ENCODE measurements around the gene SPATA4.
"Not testable (repeated sequence)": the region's sequence is repeated elsewhere in the genome, so short reads cannot be mapped to it uniquely, and the experiment has no call there.

SPATA4 gene

DNA sequence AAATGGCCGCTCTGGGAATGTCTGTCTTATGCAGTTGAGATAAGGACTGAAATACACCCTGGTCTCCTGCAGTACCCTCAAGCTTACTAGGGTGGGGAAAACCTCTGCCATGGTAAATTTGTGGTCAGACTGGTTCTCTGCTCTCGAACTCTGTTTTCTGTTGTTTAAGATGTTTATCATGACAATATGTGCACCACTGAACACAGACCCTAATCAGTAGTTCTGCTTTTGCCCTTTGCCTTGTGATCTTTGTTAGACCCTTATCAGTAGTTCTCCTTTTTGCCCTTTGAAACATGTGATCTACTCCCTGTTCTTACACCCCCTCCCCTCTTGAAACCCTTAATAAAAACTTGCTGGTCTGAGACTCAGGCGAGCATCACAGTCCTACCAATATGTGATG lies 17.0 kb upstream of the SPATA4 start:
- H3K9me3 ChIP-seq (ENCODE audit: insufficient read depth, low read depth, low read length); H3K9ac ChIP-seq (ENCODE audit: low read depth, low read length); H3K36me3 ChIP-seq (ENCODE audit: insufficient read depth, low read depth, low read length); H3K27ac ChIP-seq (ENCODE audit: low read length); H3K4me1 ChIP-seq (ENCODE audit: insufficient read depth, low read length); H3K4me3 ChIP-seq (ENCODE audit: low read length); H3K27me3 ChIP-seq (ENCODE audit: insufficient read depth, low read length): not testable (repeated sequence)

DNA sequence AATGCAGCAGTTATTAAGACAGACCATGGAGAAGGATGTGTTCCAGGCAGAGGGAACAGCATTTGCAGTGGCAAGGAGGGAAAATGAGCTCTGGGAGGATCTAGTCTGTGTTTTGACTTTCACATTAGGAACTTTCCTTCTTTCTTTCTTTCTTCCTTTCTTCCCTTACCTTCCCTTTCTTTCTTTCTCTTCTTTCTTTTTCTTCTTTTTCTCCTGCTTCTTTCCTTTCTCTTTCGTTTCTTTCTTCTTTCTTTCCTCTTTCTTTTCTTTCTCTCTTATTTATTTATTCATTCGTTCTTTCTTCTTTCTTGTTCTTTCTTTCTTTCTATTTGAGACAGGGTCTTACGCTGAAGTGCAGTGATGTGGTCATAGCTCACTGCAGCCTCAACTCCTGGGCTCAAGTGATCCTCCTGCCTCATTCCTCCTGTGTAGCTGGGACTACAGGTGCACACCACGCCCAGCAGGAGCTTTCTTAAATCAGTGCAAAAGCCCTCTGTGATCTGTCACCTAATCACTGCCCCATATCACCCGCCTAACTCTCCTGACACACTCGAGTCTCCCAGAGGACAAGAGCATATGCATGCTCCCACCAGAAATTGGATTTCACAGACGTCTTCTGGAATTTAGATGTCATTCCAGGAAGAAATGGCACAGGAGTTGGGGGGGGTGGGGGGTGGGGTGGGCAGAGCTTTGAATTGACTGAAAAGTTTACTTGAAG lies 15.4 kb upstream of the SPATA4 start:
- Histone ChIP-seq H3K9me3 (ENCODE audit: insufficient read depth, low read depth, low read length) (no peaks in the 10 kb centered on the region), H3K27ac (ENCODE audit: low read length) (no peak overlapping the region), H3K27me3 (ENCODE audit: insufficient read depth, low read length) (no peaks in the 10 kb centered on the region), H3K4me3 (ENCODE audit: low read length) (no peak overlapping the region), H3K9ac (ENCODE audit: low read depth, low read length) (no peak overlapping the region), H3K36me3 (ENCODE audit: insufficient read depth, low read depth, low read length) (no peaks in the 10 kb centered on the region), H3K4me1 (ENCODE audit: insufficient read depth, low read length) (no peaks in the 10 kb centered on the region)

DNA sequence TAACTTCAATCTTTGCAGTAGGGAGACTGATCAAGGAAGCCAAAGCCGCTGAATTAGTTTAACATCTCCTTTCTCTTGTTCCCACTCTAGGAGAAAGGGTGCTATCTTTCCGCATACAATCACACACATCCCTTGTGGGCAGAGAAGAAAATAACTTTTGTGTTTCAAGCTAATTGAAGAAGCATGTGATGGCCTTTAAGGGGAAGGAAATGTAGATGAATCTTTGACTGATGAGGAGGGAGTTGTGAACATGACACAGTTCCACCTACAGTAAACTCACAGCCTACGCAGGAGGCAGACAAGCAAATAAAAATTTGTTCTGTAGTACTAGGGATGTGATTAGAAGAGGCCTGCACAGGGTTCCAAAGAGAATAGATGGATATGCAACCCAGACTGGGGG lies 14.7 kb upstream of the SPATA4 start:
- Histone ChIP-seq H3K4me3 (ENCODE audit: low read length) (no peak overlapping the region), H3K27ac (ENCODE audit: low read length) (no peak overlapping the region), H3K9ac (ENCODE audit: low read depth, low read length) (no peak overlapping the region), H3K36me3 (ENCODE audit: insufficient read depth, low read depth, low read length) (no peaks in the 10 kb centered on the region), H3K4me1 (ENCODE audit: insufficient read depth, low read length) (no peaks in the 10 kb centered on the region), H3K27me3 (ENCODE audit: insufficient read depth, low read length) (no peaks in the 10 kb centered on the region), H3K9me3 (ENCODE audit: insufficient read depth, low read depth, low read length) (no peaks in the 10 kb centered on the region)

DNA sequence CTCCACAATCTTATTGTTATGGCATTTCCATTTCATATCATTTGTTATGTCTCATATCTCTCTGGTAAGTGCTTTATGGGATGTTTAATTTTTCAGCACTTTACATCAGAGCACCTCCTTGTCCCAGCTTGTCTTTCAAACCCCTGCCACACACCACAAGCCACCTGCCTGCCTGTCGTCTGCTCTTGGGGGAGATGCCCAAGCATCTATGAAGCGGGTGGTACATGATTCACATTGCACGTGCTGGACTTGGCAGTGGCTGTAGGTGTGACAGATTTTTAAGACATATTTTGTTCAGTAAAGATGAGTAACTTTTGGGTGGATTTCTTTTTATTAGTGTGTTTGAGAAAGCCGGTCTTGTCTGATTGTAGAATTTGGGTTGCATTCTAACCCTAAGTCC lies 14.2 kb upstream of the SPATA4 start:
- Histone ChIP-seq H3K4me1 (ENCODE audit: insufficient read depth, low read length) (no peaks in the 10 kb centered on the region), H3K9ac (ENCODE audit: low read depth, low read length) (no peak overlapping the region), H3K27me3 (ENCODE audit: insufficient read depth, low read length) (no peaks in the 10 kb centered on the region), H3K27ac (ENCODE audit: low read length) (no peak overlapping the region), H3K9me3 (ENCODE audit: insufficient read depth, low read depth, low read length) (no peaks in the 10 kb centered on the region), H3K36me3 (ENCODE audit: insufficient read depth, low read depth, low read length) (no peaks in the 10 kb centered on the region), H3K4me3 (ENCODE audit: low read length) (no peak overlapping the region)

- H3K4me3 ChIP-seq (ENCODE audit: low read length): no peak overlapping the region
- no peaks in the 10 kb centered on the region for H3K27me3 ChIP-seq (ENCODE audit: insufficient read depth, low read length)
- no peaks in the 10 kb centered on the region for H3K36me3 ChIP-seq (ENCODE audit: insufficient read depth, low read depth, low read length)
- H3K9me3 ChIP-seq (ENCODE audit: insufficient read depth, low read depth, low read length): no peaks in the 10 kb centered on the region
- no peaks in the 10 kb centered on the region for H3K4me1 ChIP-seq (ENCODE audit: insufficient read depth, low read length)
- no peak overlapping the region for H3K27ac ChIP-seq (ENCODE audit: low read length)
- no peak overlapping the region for H3K9ac ChIP-seq (ENCODE audit: low read depth, low read length)
Measured at GRCh38 chr4:176207839-176208238, 12.5 kb upstream of the SPATA4 start.

- no peaks in the 10 kb centered on the region for H3K27me3 ChIP-seq (ENCODE audit: insufficient read depth, low read length)
- H3K27ac ChIP-seq (ENCODE audit: low read length): no peak overlapping the region
- H3K9ac ChIP-seq (ENCODE audit: low read depth, low read length): no peak overlapping the region
- no peaks in the 10 kb centered on the region for H3K36me3 ChIP-seq (ENCODE audit: insufficient read depth, low read depth, low read length)
- no peak overlapping the region for H3K4me3 ChIP-seq (ENCODE audit: low read length)
- H3K4me1 ChIP-seq (ENCODE audit: insufficient read depth, low read length): no peaks in the 10 kb centered on the region
- H3K9me3 ChIP-seq (ENCODE audit: insufficient read depth, low read depth, low read length): no peaks in the 10 kb centered on the region
Measured at GRCh38 chr4:176205299-176205698, 9.9 kb upstream of the SPATA4 start.

GRCh38 chr4:176198316-176198903 lies 3.0 kb upstream of the SPATA4 start:
- H3K36me3 ChIP-seq (ENCODE audit: insufficient read depth, low read depth, low read length): no peaks in the 10 kb centered on the region
- no peak overlapping the region for H3K4me3 ChIP-seq (ENCODE audit: low read length)
- H3K9ac ChIP-seq (ENCODE audit: low read depth, low read length): no peak overlapping the region
- H3K27ac ChIP-seq (ENCODE audit: low read length): no peak overlapping the region
- peaks cover 5% of the 10 kb centered on the region; the same call in 1 of the 2 replicates for H3K4me1 ChIP-seq (ENCODE audit: insufficient read depth, low read length)
- H3K27me3 ChIP-seq (ENCODE audit: insufficient read depth, low read length): no peaks in the 10 kb centered on the region
- no peaks in the 10 kb centered on the region for H3K9me3 ChIP-seq (ENCODE audit: insufficient read depth, low read depth, low read length)

DNA sequence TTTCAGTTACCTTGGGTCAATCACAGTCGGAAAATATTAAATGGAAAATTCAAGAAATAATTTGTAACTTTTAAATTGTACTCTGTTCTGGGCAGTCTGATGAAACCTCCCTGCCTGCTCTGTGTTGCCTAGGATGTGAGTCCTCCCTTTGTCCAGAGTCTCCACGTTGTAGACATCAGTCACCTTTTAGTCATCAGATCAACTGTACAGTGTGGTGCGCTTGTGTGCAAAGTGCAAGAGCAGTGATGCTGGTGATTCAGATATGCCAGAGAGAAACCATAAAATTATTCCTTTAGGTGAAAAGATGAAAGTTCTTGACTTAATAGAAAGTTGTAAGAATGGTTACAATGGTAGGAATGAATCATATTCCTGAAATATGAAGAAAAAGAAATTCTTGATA lies 1.4 kb downstream of the SPATA4 start:
- no peak overlapping the region for H3K27ac ChIP-seq (ENCODE audit: low read length)
- no peak overlapping the region for H3K4me3 ChIP-seq (ENCODE audit: low read length)

DNA sequence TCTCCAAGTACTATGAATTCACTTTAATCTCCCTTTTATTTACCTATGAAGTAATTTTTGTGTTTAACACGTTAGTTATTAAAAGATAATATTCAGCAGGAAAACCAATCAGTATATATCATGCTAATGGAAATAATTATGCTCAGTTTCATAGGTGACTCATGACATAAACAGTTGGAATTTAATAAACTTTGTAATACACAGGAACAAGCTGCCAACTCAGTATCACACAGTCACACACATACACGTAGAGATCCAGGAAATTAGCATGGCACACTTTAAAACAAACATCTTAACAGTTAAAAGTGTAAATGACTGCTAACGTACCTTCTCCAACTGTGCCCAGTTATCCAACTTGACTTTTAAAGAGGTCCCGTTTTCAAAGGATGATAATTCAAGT lies 2.3 kb downstream of the SPATA4 start:
- Histone ChIP-seq H3K4me3 (ENCODE audit: low read length) (no peak overlapping the region), H3K27me3 (ENCODE audit: insufficient read depth, low read length) (no peaks in the 10 kb centered on the region), H3K9me3 (ENCODE audit: insufficient read depth, low read depth, low read length) (no peaks in the 10 kb centered on the region), H3K4me1 (ENCODE audit: insufficient read depth, low read length) (peaks cover 15% of the 10 kb centered on the region), H3K27ac (ENCODE audit: low read length) (no peak overlapping the region), H3K36me3 (ENCODE audit: insufficient read depth, low read depth, low read length) (no peaks in the 10 kb centered on the region), H3K9ac (ENCODE audit: low read depth, low read length) (no peak overlapping the region)

More for the DNA sequence above, 1.4 kb downstream of the SPATA4 start:
- Histone ChIP-seq H3K27me3 (ENCODE audit: insufficient read depth, low read length) (no peaks in the 10 kb centered on the region), H3K9ac (ENCODE audit: low read depth, low read length) (no peak overlapping the region), H3K4me1 (ENCODE audit: insufficient read depth, low read length) (peaks cover 15% of the 10 kb centered on the region), H3K9me3 (ENCODE audit: insufficient read depth, low read depth, low read length) (no peaks in the 10 kb centered on the region), H3K36me3 (ENCODE audit: insufficient read depth, low read depth, low read length) (no peaks in the 10 kb centered on the region)

DNA sequence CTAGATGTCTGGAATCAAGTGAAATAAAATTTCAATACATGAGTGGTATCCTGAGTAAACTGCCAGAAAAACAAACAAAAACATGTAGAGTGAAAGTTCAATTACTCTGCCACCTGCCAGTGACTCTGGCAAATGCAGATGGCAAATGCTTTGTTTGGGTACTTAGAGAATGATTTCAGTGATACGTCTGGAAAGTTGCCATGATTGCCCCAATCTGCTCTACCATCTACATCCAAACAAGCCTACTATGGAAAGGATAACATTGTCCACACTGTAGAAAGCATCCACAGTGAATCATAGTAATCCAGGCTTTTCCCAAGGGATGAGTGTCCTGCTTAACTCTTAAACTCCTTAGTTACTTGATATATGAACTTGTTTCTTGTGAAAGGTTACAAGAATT lies 3.4 kb downstream of the SPATA4 start:
- Histone ChIP-seq H3K9ac (ENCODE audit: low read depth, low read length) (no peak overlapping the region), H3K27ac (ENCODE audit: low read length) (no peak overlapping the region), H3K27me3 (ENCODE audit: insufficient read depth, low read length) (no peaks in the 10 kb centered on the region), H3K9me3 (ENCODE audit: insufficient read depth, low read depth, low read length) (no peaks in the 10 kb centered on the region), H3K36me3 (ENCODE audit: insufficient read depth, low read depth, low read length) (no peaks in the 10 kb centered on the region), H3K4me1 (ENCODE audit: insufficient read depth, low read length) (peaks cover 20% of the 10 kb centered on the region), H3K4me3 (ENCODE audit: low read length) (no peak overlapping the region)

GRCh38 chr4:176189891-176190795 lies 5.2 kb downstream of the SPATA4 start:
- Histone ChIP-seq H3K36me3 (ENCODE audit: insufficient read depth, low read depth, low read length) (no peaks in the 10 kb centered on the region), H3K9me3 (ENCODE audit: insufficient read depth, low read depth, low read length) (no peaks in the 10 kb centered on the region), H3K4me1 (ENCODE audit: insufficient read depth, low read length) (peaks cover 26% of the 10 kb centered on the region), H3K27ac (ENCODE audit: low read length) (no peak overlapping the region), H3K4me3 (ENCODE audit: low read length) (no peak overlapping the region), H3K27me3 (ENCODE audit: insufficient read depth, low read length) (no peaks in the 10 kb centered on the region), H3K9ac (ENCODE audit: low read depth, low read length) (no peak overlapping the region)

GRCh38 chr4:176188654-176189053 lies 6.7 kb downstream of the SPATA4 start:
- H3K4me1 ChIP-seq (ENCODE audit: insufficient read depth, low read length): peaks cover 23% of the 10 kb centered on the region
- no peak overlapping the region for H3K9ac ChIP-seq (ENCODE audit: low read depth, low read length)
- H3K9me3 ChIP-seq (ENCODE audit: insufficient read depth, low read depth, low read length): no peaks in the 10 kb centered on the region
- no peaks in the 10 kb centered on the region for H3K27me3 ChIP-seq (ENCODE audit: insufficient read depth, low read length)
- H3K36me3 ChIP-seq (ENCODE audit: insufficient read depth, low read depth, low read length): no peaks in the 10 kb centered on the region
- no peak overlapping the region for H3K4me3 ChIP-seq (ENCODE audit: low read length)
- H3K27ac ChIP-seq (ENCODE audit: low read length): no peak overlapping the region

Measured in iPS-20b (cell line).